KBM-7 (cell line): Measurements from ENCODE around the gene THADA.
A peak's percentile ranks its signal among the peaks of the same experiment; 100 is the strongest.

Experiments
- DNase-seq: peaks from one replicate; pipeline ENCODE4 v3.0.0-alpha.2; 2015
- in situ Hi-C: fragments of 300-500 bp; cut with MboI; formaldehyde crosslinking; loops from 2 replicates; pipeline ENCODE4 v1.14.3; 2020; ENCODE audit warnings: low sequenced_read_pairs, low pct_unique_long_range_greater_than_20kb, mixed read lengths

The THADA gene

GRCh38 chr2:43280994-43281393 is 314.8 kb downstream of the THADA start:
- DNase-seq, result no peak
- in situ Hi-C loops, result no loop called here

- no peak for DNase-seq
- in situ Hi-C loops, result no loop called here
Observed at GRCh38 chr2:43279317-43279840, 316.5 kb downstream of the THADA start.

- in situ Hi-C loops, result no loop called here
- DNase-seq, result no peak
Observed at GRCh38 chr2:43278564-43279220, 317.1 kb downstream of the THADA start.

GRCh38 chr2:43276962-43277391 is 318.9 kb downstream of the THADA start:
- DNase-seq, result no peak
- in situ Hi-C loops, result no loop called here

GRCh38 chr2:43276266-43276941 is 319.4 kb downstream of the THADA start:
- in situ Hi-C loops, result no loop called here
- DNase-seq, result no peak

GRCh38 chr2:43274721-43275120 is 321.1 kb downstream of the THADA start:
- no peak for DNase-seq
- in situ Hi-C loops, result no loop called here

- DNase-seq, result no peak
- in situ Hi-C loops, result no loop called here
Observed at GRCh38 chr2:43274055-43274454, 321.8 kb downstream of the THADA start.

GRCh38 chr2:43273529-43273928 is 322.3 kb downstream of the THADA start:
- in situ Hi-C loops, result no loop called here

GRCh38 chr2:43270930-43271615 is 324.8 kb downstream of the THADA start:
- DNase-seq, result no peak
- in situ Hi-C loops, result no loop called here

More at GRCh38 chr2:43273529-43273928, 322.3 kb downstream of the THADA start:
- no peak for DNase-seq

- DNase-seq, result no peak
- in situ Hi-C loops, result no loop called here
Observed at GRCh38 chr2:43270461-43270860, 325.4 kb downstream of the THADA start.

- in situ Hi-C loops, result no loop called here
- no peak for DNase-seq
Observed at GRCh38 chr2:43269706-43270105, 326.1 kb downstream of the THADA start.

GRCh38 chr2:43269074-43269572 is 326.7 kb downstream of the THADA start:
- in situ Hi-C loops, result no loop called here
- no peak for DNase-seq

GRCh38 chr2:43268066-43268953 is 327.5 kb downstream of the THADA start:
- in situ Hi-C loops, result no loop called here
- no peak for DNase-seq

GRCh38 chr2:43267381-43267780 is 328.5 kb downstream of the THADA start:
- DNase-seq, result no peak
- in situ Hi-C loops, result no loop called here

GRCh38 chr2:43266711-43267111 is 329.1 kb downstream of the THADA start:
- peak; percentile 88 for DNase-seq
- in situ Hi-C loops, result no loop called here

GRCh38 chr2:43265421-43265820 is 330.4 kb downstream of the THADA start:
- in situ Hi-C loops, result no loop called here
- DNase-seq, result no peak

GRCh38 chr2:43265001-43265400 is 330.8 kb downstream of the THADA start:
- DNase-seq, result no peak
- in situ Hi-C loops, result no loop called here

GRCh38 chr2:43262951-43263350 is 332.9 kb downstream of the THADA start:
- peak; percentile 24 for DNase-seq
- in situ Hi-C loops, result no loop called here

- in situ Hi-C loops, result no loop called here
- no peak for DNase-seq
Observed at GRCh38 chr2:43262239-43262638, 333.6 kb downstream of the THADA start.
